Esophagus muscularis mucosa (tissue), 4 donors: ENCODE measurements around the gene KLK7. TPM values are rescaled to one million over a fixed set of nuclear protein-coding genes. Genes with fewer than 3 reads are reported as not detected.

Experiments
- DNase-seq: peaks from one replicate; pipeline ENCODE4 v3.0.0-alpha.2; 2017; ENCODE audit errors: extremely low spot score
- H3K27ac ChIP-seq, 4 donors: fragments of 200-600 bp; sonication (generic); replicated peaks in 1 of 4; 1 replicate in 3 of 4; 2 replicates in 1 of 4; pipeline ENCODE4 v1.5.1; 2016 to 2019; ENCODE audit warnings: mild to moderate bottlenecking in 1 of 4
- H3K27me3 ChIP-seq, 4 donors: fragments of 200-600 bp; sonication (generic); one replicate each; pipeline versions ENCODE4 v1.5.1 to v1.6.0; 2016 to 2019
- H3K36me3 ChIP-seq, 4 donors: fragments of 200-600 bp; sonication (generic); one replicate each; pipeline ENCODE4 v1.5.1; 2016 to 2019
- H3K4me1 ChIP-seq, 4 donors: fragments of 200-600 bp; sonication (generic); one replicate each; pipeline ENCODE4 v1.5.1; 2016 to 2019
- H3K4me3 ChIP-seq, 4 donors: fragments of 200-600 bp; sonication (generic); 1 replicate in 2 of 4; 2 replicates in 2 of 4; pipeline ENCODE4 v1.5.1; 2016 to 2019; ENCODE audit warnings: mild to moderate bottlenecking in 4 of 4, moderate library complexity in 1 of 4
- H3K9me3 ChIP-seq, 4 donors: fragments of 200-600 bp; sonication (generic); 1 replicate in 3 of 4; 2 replicates in 1 of 4; pipeline ENCODE4 v1.5.1; 2016 to 2019
- CTCF ChIP-seq, 3 experiments: fragments of 200-600 bp in 2 of 3; fragments of 450-650 bp in 1 of 3; sonication (generic) in 2 of 3; IDR thresholded peaks; one replicate each; pipeline ENCODE4 v1.5.1; 2017 to 2019; ENCODE audit warnings: antibody characterized with exemption in 3 of 3, mild to moderate bottlenecking in 2 of 3, moderate library complexity in 1 of 3
- EP300 ChIP-seq: sonication (generic); formaldehyde crosslinking; IDR thresholded peaks from one replicate; pipeline ENCODE4 v1.6.1; 2017; ENCODE audit warnings: antibody characterized with exemption
- POLR2A ChIP-seq: fragments of 450-650 bp; IDR thresholded peaks from one replicate; pipeline ENCODE4 v1.6.1; 2017; ENCODE audit warnings: antibody characterized with exemption, moderate library complexity, mild to moderate bottlenecking, low read depth
- POLR2AphosphoS5 ChIP-seq, 2 donors: sonication (generic); formaldehyde crosslinking; IDR thresholded peaks; one replicate each; pipeline ENCODE4 v1.6.1; 2017; ENCODE audit warnings: antibody characterized with exemption in 2 of 2
- WGBS: methylation state at CpG from one replicate; pipeline ENCODE4 v1.1.5; 2018; 5-methylcytosine and 5-hydroxymethylcytosine counted together
- intact Hi-C: fragments of 100-400 bp; cut with DNase I; formaldehyde crosslinking; loops from one replicate; pipeline ENCODE4 v1.15.1; 2023
- total RNA-seq, 4 donors: library from RNA; depleted of rRNA; stranded (reverse); fragments of >200 nt; gene quantifications; one replicate each; pipeline versions ENCODE4 v1.1.0 to v1.2.1, GENCODE V29; 2016

The KLK7 gene
- total RNA-seq, 4 donors from 2014 or later = 0.32 to 0.33 TPM; not detected in 2

- Histone ChIP-seq H3K27me3 (peaks cover 0 to 82% (median 15%) of the 10 kb centered on the region in 4 donors), H3K4me1 (no peaks in the 10 kb centered on the region), H3K27ac (no peak overlapping the region), H3K9me3 (no peaks in the 10 kb centered on the region), H3K4me3 (no peak overlapping the region), H3K36me3 (no peaks in the 10 kb centered on the region)
- 78% methylated on average over 6 of the region's 7 CpGs for WGBS
- intact Hi-C loops = no loop called here
- DNase-seq = no peak
- TF ChIP-seq CTCF (IDR thresholded peaks at IDR 0.05) = no peak
- no peak for TF ChIP-seq POLR2AphosphoS5 (IDR thresholded peaks at IDR 0.05)
- TF ChIP-seq POLR2A = no peak
- TF ChIP-seq EP300 = no peak
These were observed 19.6 kb upstream of the KLK7 start for GRCh38 chr19:51003316-51003715.

DNA sequence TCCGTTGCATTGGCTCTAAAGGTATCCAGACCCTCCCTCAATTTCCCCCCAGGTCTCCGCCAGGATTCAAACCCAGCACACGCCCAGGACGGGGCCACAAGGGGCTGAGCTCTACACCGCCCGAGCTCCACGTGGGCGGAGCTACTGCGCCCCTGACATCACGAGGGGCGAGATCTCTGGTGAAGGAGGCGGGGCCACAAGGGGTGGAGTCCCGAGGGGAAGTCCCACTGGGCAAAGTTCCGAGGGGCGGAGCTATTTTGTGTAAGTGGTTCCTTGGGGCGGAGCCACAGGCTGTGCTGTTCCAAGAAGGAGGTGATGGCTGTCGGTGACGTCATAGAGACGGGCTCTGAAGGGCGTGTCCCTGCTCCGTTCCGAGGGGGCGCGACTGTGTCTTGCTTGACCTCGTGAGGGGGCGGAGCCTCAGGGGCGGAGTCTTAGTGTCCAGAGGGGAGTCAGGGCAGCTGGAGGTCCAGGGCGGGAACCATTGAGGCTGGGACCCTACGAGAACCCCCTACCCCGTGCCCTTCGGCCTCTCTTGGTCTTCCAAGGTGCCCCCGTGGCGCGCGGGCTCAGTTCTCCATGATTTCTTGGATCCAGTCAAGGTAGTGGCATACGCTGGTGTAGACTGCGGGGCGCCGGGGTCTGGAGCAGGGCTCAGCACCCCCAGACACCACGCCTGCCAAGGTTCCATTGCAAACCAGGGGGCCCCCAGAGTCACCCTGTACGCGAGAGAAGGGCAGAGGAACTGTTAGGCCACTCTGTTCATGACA lies 19.0 kb upstream of the KLK7 start:
- WGBS = 50% methylated on average over 39 of the region's 42 CpGs
- no peak for DNase-seq
- Histone ChIP-seq H3K4me3 (no peak overlapping the region), H3K36me3 (no peaks in the 10 kb centered on the region), H3K4me1 (no peaks in the 10 kb centered on the region), H3K27ac (no peak overlapping the region), H3K27me3 (peaks cover 0 to 88% (median 15%) of the 10 kb centered on the region in 4 donors), H3K9me3 (no peaks in the 10 kb centered on the region)
- intact Hi-C loops = no loop called here
- TF ChIP-seq POLR2AphosphoS5 (IDR thresholded peaks at IDR 0.05) (no peak), EP300 (no peak), POLR2A (no peak), CTCF (IDR thresholded peaks at IDR 0.05) (no peak)

GRCh38 chr19:51002089-51002532 lies 18.4 kb upstream of the KLK7 start:
- DNase-seq = no peak
- TF ChIP-seq POLR2A = no peak
- no peak for TF ChIP-seq POLR2AphosphoS5 (IDR thresholded peaks at IDR 0.05)
- H3K4me1 ChIP-seq = no peaks in the 10 kb centered on the region
- intact Hi-C loops = no loop called here
- H3K27ac ChIP-seq = no peak overlapping the region
- no peaks in the 10 kb centered on the region for H3K9me3 ChIP-seq
- H3K27me3 ChIP-seq = peaks cover 0 to 91% (median 15%) of the 10 kb centered on the region in 4 donors
- H3K36me3 ChIP-seq = no peaks in the 10 kb centered on the region
- no peak overlapping the region for H3K4me3 ChIP-seq
- WGBS = 28% methylated on average over 12 of the region's 12 CpGs

DNA sequence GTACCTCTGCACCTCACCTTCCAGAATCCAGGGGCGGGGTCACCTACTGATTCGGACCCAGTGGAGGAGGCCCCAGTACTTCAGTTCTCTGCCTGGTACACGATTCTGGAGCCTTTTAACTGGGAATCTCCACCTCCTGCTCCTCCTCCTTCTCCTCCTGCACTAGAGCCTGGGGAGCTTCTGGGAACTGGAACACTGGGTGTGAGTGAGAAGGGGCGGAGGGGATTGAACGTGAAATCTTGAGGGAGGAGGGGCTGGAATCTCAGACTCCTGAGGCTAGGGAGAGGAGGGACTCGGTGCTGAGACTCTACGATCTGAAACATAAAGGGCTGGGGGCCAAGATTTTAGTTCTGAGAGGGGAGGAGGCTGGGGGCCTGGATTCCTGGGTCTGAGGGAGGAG lies 17.8 kb upstream of the KLK7 start, which contains the start of gene KLK8:
KLK8 (minus strand) TSS at position 90 of the 400 bp plus-strand sequence. CDS start 437 bp downstream, outside the sequence.
- Histone ChIP-seq H3K36me3 (no peaks in the 10 kb centered on the region), H3K4me3 (no peak within 1 kb of the TSS), H3K4me1 (no peaks in the 10 kb centered on the region), H3K27ac (no peak within 1 kb of the TSS), H3K27me3 (peaks cover 0 to 85% (median 15%) of the 10 kb centered on the region in 4 donors), H3K9me3 (no peaks in the 10 kb centered on the region)
- WGBS = 25% methylated on average over 7 of the region's 7 CpGs
- intact Hi-C loops = no loop called here
- TF ChIP-seq POLR2A (no peak), POLR2AphosphoS5 (IDR thresholded peaks at IDR 0.05) (no peak), CTCF (IDR thresholded peaks at IDR 0.05) (no peak), EP300 (no peak)
- DNase-seq = no peak

DNA sequence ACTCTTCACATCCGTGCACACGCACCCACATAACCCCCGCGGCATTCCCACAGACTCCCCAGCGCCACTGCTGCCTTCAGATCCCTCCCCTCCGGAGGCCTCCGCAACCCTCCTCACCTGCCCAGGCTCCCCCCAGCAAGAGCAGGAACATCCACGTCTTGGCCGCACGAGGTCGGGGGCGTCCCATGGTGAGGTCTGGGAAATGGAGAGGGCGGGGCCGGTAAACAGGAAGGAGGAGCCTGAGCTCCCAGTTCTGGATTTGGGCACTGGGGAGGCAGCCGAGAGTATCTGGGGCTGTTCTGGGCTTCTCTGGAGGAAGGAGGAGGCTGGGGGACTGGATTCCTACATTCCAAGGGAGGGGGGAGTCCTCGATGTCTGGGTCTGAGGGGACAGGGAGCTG lies 17.3 kb upstream of the KLK7 start:
- no peak for DNase-seq
- Histone ChIP-seq H3K27ac (no peak overlapping the region), H3K4me1 (no peaks in the 10 kb centered on the region), H3K9me3 (no peaks in the 10 kb centered on the region), H3K36me3 (no peaks in the 10 kb centered on the region), H3K27me3 (peaks cover 0 to 80% (median 15%) of the 10 kb centered on the region in 4 donors), H3K4me3 (no peak overlapping the region)
- intact Hi-C loops = no loop called here
- 48% methylated on average over 11 of the region's 16 CpGs for WGBS
- TF ChIP-seq CTCF (IDR thresholded peaks at IDR 0.05) = no peak
- no peak for TF ChIP-seq POLR2A
- TF ChIP-seq EP300 = no peak
- no peak for TF ChIP-seq POLR2AphosphoS5 (IDR thresholded peaks at IDR 0.05)
